GM12878 (cell line): ENCODE measurements around the gene DEXI. TPM values are rescaled to one million over a fixed set of nuclear protein-coding genes. Genes with fewer than 3 reads are reported as not detected.

Source experiments
- BACH1 ChIP-seq: fragments of 450-650 bp; IDR thresholded peaks from 2 replicates; pipeline ENCODE4 v1.6.1; 2017; ENCODE audit warnings: mild to moderate bottlenecking, borderline replicate concordance
- BHLHE40 ChIP-seq, 2 experiments: fragments of 450-650 bp in 1 of 2; IDR thresholded peaks; 2 replicates each; pipeline ENCODE4 v1.6.1; 2011 to 2017; ENCODE audit warnings: low read depth in 2 of 2, borderline replicate concordance in 1 of 2, improper control_type of control experiment in 1 of 2, low read length in 1 of 2, mild to moderate bottlenecking in 1 of 2
- CREB1 ChIP-seq: IDR thresholded peaks from 2 replicates; pipeline ENCODE4 v1.6.1; 2012; ENCODE audit warnings: low read depth, mild to moderate bottlenecking, inconsistent platforms
- EGR1 ChIP-seq, 2 experiments: IDR thresholded peaks; 1 replicate in 1 of 2; 2 replicates in 1 of 2; pipeline ENCODE4 v1.6.1; 2011 to 2012; ENCODE audit warnings: low read depth in 2 of 2, low read length in 2 of 2, borderline replicate concordance in 1 of 2, mild to moderate bottlenecking in 1 of 2, moderate library complexity in 1 of 2
- IRF4 ChIP-seq: IDR thresholded peaks from 2 replicates; pipeline ENCODE4 v1.6.1; 2011; ENCODE audit warnings: low read depth, low read length
- KLF5 ChIP-seq: fragments of 450-650 bp; IDR thresholded peaks from 2 replicates; pipeline ENCODE4 v1.6.1; 2014; ENCODE audit warnings: mild to moderate bottlenecking; ENCODE audit not compliant: partially characterized antibody
- NBN ChIP-seq: fragments of 450-650 bp; IDR thresholded peaks from 2 replicates; pipeline ENCODE4 v1.6.1; 2016
- NFYA ChIP-seq: IDR thresholded peaks from 2 replicates; pipeline ENCODE4 v1.6.1; 2011; ENCODE audit warnings: low read depth, mild to moderate bottlenecking, low read length, improper control_type of control experiment, borderline replicate concordance
- NFYB ChIP-seq: IDR thresholded peaks from 2 replicates; pipeline ENCODE4 v1.6.1; 2011; ENCODE audit warnings: low read depth, mild to moderate bottlenecking, low read length, improper control_type of control experiment, moderate library complexity; ENCODE audit not compliant: insufficient read depth
- NR2C2 ChIP-seq: IDR thresholded peaks from 2 replicates; pipeline ENCODE4 v1.6.1; 2011; ENCODE audit warnings: borderline replicate concordance, low read depth; ENCODE audit not compliant: control insufficient read depth, insufficient read length
- RUNX3 ChIP-seq: IDR thresholded peaks from 2 replicates; pipeline ENCODE4 v1.6.1; 2012; ENCODE audit warnings: low read length, inconsistent platforms
- SMC3 ChIP-seq: IDR thresholded peaks from 2 replicates; pipeline ENCODE4 v1.6.1; 2011; ENCODE audit warnings: low read length, improper control_type of control experiment, borderline replicate concordance
- STAT1 ChIP-seq: fragments of 450-650 bp; conservative IDR thresholded peaks from 2 replicates; pipeline ENCODE4 v1.6.1; 2014; ENCODE audit warnings: antibody characterized with exemption, mild to moderate bottlenecking
- ZNF622 ChIP-seq: fragments of 450-650 bp; IDR thresholded peaks from 2 replicates; pipeline ENCODE4 v1.6.1; 2017; ENCODE audit warnings: mild to moderate bottlenecking, inconsistent platforms
- polyA plus RNA-seq, 11 experiments: library from polyadenylated mRNA; depleted of rRNA in 4 of 11; unstranded in 6 of 11; stranded (reverse) in 5 of 11; fragments of >200 nt; fragmentation: Nextera tagmentation in 4 of 11; fragmentation: Illumina TruSeq in 1 of 11; extraction: Ambion mirVana in 4 of 11; extraction: Trizol in 1 of 11; gene quantifications; 1 replicate in 1 of 11; 2 replicates in 10 of 11; pipeline versions ENCODE4 v1.2.1 to v1.2.3, GENCODE V29; 2011 to 2016; ENCODE audit warnings: inconsistent platforms in 2 of 11, missing spikeins in 2 of 11, low read depth in 1 of 11
- total RNA-seq, 4 experiments: library from RNA; depleted of rRNA in 3 of 4; stranded (reverse); fragments of >200 nt in 3 of 4; fragmentation: Illumina TruSeq in 1 of 4; extraction: Trizol in 1 of 4; gene quantifications; 2 replicates each; pipeline versions ENCODE4 v1.2.1 to v1.2.3, GENCODE V29; 2013 to 2021
- TF ChIP-seq, protein P1 (sequence below): fragments of 450-650 bp; formaldehyde crosslinking; IDR thresholded peaks from 2 replicates; pipeline ENCODE4 v1.5.0; 2022; ENCODE audit warnings: mild to moderate bottlenecking, missing genetic modification characterization
- TF ChIP-seq, protein P2 (sequence below): fragments of 450-650 bp; IDR thresholded peaks from 2 replicates; pipeline ENCODE4 v1.6.1; 2017; ENCODE audit warnings: antibody characterized with exemption, mild to moderate bottlenecking, moderate library complexity
- TF ChIP-seq, protein P3 (sequence below): fragments of 450-650 bp; IDR thresholded peaks from 2 replicates; pipeline ENCODE4 v1.6.1; 2017; ENCODE audit warnings: mild to moderate bottlenecking, low read depth, inconsistent platforms; ENCODE audit not compliant: poor library complexity, severe bottlenecking
- TF ChIP-seq, protein P4 (sequence below): IDR thresholded peaks from 2 replicates; pipeline ENCODE4 v1.6.1; 2011; ENCODE audit warnings: mild to moderate bottlenecking, low read depth, low read length, moderate library complexity; ENCODE audit not compliant: insufficient replicate concordance
- TF ChIP-seq, protein P5 (sequence below): IDR thresholded peaks from 2 replicates; pipeline ENCODE4 v1.6.1; 2012; ENCODE audit warnings: low read depth, low read length, improper control_type of control experiment

DEXI gene
- total and polyA plus RNA-seq, 10 of the 15 experiments (the other 5 are each of a cell fraction or from before 2014, with no cell fraction given), result 1.4 to 26.3 (median 18.4) TPM

- TF ChIP-seq IRF4 (no peak), NFYB (no peak), RUNX3 (peak; percentile 58), NFYA (no peak), EGR1 (IDR thresholded peaks at IDR 0.05; ENCODE audit: borderline replicate concordance in 1 of 2, low read depth in 2 of 2, low read length in 2 of 2) (no peak), BHLHE40 (IDR thresholded peaks at IDR 0.05; ENCODE audit: borderline replicate concordance in 1 of 2, low read depth in 2 of 2, low read length in 1 of 2) (no peak), ZNF622 (no peak), SMC3 (no peak), NBN (no peak), BACH1 (no peak; the same call in 1 of the 2 replicates), CREB1 (no peak), STAT1 (no peak), KLF5 (no peak), NR2C2 (no peak)
- TF ChIP-seq, protein P1, sequence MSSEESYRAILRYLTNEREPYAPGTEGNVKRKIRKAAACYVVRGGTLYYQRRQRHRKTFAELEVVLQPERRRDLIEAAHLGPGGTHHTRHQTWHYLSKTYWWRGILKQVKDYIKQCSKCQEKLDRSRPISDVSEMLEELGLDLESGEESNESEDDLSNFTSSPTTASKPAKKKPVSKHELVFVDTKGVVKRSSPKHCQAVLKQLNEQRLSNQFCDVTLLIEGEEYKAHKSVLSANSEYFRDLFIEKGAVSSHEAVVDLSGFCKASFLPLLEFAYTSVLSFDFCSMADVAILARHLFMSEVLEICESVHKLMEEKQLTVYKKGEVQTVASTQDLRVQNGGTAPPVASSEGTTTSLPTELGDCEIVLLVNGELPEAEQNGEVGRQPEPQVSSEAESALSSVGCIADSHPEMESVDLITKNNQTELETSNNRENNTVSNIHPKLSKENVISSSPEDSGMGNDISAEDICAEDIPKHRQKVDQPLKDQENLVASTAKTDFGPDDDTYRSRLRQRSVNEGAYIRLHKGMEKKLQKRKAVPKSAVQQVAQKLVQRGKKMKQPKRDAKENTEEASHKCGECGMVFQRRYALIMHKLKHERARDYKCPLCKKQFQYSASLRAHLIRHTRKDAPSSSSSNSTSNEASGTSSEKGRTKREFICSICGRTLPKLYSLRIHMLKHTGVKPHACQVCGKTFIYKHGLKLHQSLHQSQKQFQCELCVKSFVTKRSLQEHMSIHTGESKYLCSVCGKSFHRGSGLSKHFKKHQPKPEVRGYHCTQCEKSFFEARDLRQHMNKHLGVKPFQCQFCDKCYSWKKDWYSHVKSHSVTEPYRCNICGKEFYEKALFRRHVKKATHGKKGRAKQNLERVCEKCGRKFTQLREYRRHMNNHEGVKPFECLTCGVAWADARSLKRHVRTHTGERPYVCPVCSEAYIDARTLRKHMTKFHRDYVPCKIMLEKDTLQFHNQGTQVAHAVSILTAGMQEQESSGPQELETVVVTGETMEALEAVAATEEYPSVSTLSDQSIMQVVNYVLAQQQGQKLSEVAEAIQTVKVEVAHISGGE, result no peak
- TF ChIP-seq, protein P2, sequence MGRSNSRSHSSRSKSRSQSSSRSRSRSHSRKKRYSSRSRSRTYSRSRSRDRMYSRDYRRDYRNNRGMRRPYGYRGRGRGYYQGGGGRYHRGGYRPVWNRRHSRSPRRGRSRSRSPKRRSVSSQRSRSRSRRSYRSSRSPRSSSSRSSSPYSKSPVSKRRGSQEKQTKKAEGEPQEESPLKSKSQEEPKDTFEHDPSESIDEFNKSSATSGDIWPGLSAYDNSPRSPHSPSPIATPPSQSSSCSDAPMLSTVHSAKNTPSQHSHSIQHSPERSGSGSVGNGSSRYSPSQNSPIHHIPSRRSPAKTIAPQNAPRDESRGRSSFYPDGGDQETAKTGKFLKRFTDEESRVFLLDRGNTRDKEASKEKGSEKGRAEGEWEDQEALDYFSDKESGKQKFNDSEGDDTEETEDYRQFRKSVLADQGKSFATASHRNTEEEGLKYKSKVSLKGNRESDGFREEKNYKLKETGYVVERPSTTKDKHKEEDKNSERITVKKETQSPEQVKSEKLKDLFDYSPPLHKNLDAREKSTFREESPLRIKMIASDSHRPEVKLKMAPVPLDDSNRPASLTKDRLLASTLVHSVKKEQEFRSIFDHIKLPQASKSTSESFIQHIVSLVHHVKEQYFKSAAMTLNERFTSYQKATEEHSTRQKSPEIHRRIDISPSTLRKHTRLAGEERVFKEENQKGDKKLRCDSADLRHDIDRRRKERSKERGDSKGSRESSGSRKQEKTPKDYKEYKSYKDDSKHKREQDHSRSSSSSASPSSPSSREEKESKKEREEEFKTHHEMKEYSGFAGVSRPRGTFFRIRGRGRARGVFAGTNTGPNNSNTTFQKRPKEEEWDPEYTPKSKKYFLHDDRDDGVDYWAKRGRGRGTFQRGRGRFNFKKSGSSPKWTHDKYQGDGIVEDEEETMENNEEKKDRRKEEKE, result no peak
- TF ChIP-seq, protein P3, sequence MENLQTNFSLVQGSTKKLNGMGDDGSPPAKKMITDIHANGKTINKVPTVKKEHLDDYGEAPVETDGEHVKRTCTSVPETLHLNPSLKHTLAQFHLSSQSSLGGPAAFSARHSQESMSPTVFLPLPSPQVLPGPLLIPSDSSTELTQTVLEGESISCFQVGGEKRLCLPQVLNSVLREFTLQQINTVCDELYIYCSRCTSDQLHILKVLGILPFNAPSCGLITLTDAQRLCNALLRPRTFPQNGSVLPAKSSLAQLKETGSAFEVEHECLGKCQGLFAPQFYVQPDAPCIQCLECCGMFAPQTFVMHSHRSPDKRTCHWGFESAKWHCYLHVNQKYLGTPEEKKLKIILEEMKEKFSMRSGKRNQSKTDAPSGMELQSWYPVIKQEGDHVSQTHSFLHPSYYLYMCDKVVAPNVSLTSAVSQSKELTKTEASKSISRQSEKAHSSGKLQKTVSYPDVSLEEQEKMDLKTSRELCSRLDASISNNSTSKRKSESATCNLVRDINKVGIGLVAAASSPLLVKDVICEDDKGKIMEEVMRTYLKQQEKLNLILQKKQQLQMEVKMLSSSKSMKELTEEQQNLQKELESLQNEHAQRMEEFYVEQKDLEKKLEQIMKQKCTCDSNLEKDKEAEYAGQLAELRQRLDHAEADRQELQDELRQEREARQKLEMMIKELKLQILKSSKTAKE, result no peak
- TF ChIP-seq, protein P4, sequence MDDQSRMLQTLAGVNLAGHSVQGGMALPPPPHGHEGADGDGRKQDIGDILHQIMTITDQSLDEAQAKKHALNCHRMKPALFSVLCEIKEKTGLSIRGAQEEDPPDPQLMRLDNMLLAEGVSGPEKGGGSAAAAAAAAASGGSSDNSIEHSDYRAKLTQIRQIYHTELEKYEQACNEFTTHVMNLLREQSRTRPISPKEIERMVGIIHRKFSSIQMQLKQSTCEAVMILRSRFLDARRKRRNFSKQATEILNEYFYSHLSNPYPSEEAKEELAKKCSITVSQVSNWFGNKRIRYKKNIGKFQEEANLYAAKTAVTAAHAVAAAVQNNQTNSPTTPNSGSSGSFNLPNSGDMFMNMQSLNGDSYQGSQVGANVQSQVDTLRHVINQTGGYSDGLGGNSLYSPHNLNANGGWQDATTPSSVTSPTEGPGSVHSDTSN, result peak; percentile 17
- TF ChIP-seq, protein P5, sequence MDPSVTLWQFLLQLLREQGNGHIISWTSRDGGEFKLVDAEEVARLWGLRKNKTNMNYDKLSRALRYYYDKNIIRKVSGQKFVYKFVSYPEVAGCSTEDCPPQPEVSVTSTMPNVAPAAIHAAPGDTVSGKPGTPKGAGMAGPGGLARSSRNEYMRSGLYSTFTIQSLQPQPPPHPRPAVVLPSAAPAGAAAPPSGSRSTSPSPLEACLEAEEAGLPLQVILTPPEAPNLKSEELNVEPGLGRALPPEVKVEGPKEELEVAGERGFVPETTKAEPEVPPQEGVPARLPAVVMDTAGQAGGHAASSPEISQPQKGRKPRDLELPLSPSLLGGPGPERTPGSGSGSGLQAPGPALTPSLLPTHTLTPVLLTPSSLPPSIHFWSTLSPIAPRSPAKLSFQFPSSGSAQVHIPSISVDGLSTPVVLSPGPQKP, result no peak
These were observed 3.9 kb downstream of the DEXI start (continued) for GRCh38 chr16:10938321-10938720.
